HEK293 (cell line): ENCODE data around the gene LIME1.

Experiments used
- CTCF ChIA-PET: fragments of 350-600 bp; formaldehyde crosslinking; extraction: SDS; loops from one replicate; lab custom pipeline; 2021; ENCODE audit warnings: antibody characterized with exemption; lab: Yijun Ruan, JAX
- POLR2A ChIA-PET: fragments of 300-600 bp; formaldehyde crosslinking; extraction: SDS; loops from one replicate; lab custom pipeline; 2020; ENCODE audit warnings: antibody characterized with exemption, inconsistent platforms; lab: Yijun Ruan, JAX
- H3K27ac ChIP-seq: fragments of 200-500 bp; sonication (Bioruptor generic); 2 replicates; pipeline ENCODE4 v1.5.1; 2014; ENCODE audit warnings: low read depth, low read length, control low read depth, inconsistent platforms; ENCODE audit errors: extremely low read depth
- H3K36me3 ChIP-seq, 2 experiments: fragments of 200-500 bp in 1 of 2; sonication (Bioruptor generic) in 1 of 2; 1 replicate in 1 of 2; 2 replicates in 1 of 2; pipeline ENCODE4 v1.5.1; 2014 to 2017; ENCODE audit warnings: inconsistent platforms in 2 of 2, low read length in 2 of 2; ENCODE audit not compliant: control insufficient read depth in 2 of 2, insufficient read depth in 1 of 2
- H3K4me1 ChIP-seq: fragments of 200-500 bp; sonication (Bioruptor generic); 2 replicates; pipeline ENCODE4 v1.5.1; 2014; ENCODE audit warnings: mild to moderate bottlenecking, low read length, inconsistent platforms; ENCODE audit not compliant: control insufficient read depth, insufficient read depth
- H3K4me3 ChIP-seq: 2 replicates; pipeline ENCODE4 v1.5.1; 2011; ENCODE audit warnings: low read depth, mild to moderate bottlenecking, control low read depth, low read length, moderate library complexity
- H3K9me3 ChIP-seq: fragments of 200-500 bp; sonication (Bioruptor generic); 2 replicates; pipeline ENCODE4 v1.5.1; 2014; ENCODE audit warnings: low read depth, low read length, inconsistent platforms; ENCODE audit not compliant: control insufficient read depth, insufficient read depth
- BCL11B ChIP-seq: fragments of 450-650 bp; formaldehyde crosslinking; IDR thresholded peaks from 2 replicates; pipeline ENCODE4 v1.5.1; 2016; ENCODE audit warnings: low read depth, missing biosample characterization, missing genetic modification characterization
- EGR2 ChIP-seq: fragments of 450-650 bp; formaldehyde crosslinking; IDR thresholded peaks from 2 replicates; pipeline ENCODE4 v1.5.1; 2016; ENCODE audit warnings: low read depth, missing biosample characterization, missing genetic modification characterization
- KLF8 ChIP-seq: fragments of 450-650 bp; formaldehyde crosslinking; IDR thresholded peaks from 2 replicates; pipeline ENCODE4 v1.5.1; 2016; ENCODE audit warnings: missing biosample characterization, missing genetic modification characterization
- MEIS1 ChIP-seq: sonication (generic); formaldehyde crosslinking; IDR thresholded peaks from 2 replicates; pipeline ENCODE4 v1.8.1; 2022; ENCODE audit warnings: missing genetic modification reagents, mild to moderate bottlenecking, borderline replicate concordance
- ZNF311 ChIP-seq: fragments of 450-650 bp; formaldehyde crosslinking; IDR thresholded peaks from 2 replicates; pipeline ENCODE4 v1.5.1; 2017; ENCODE audit warnings: missing biosample characterization, missing genetic modification characterization, borderline replicate concordance
- ZNF324 ChIP-seq: fragments of 450-650 bp; formaldehyde crosslinking; IDR thresholded peaks from 2 replicates; pipeline ENCODE4 v1.5.1; 2016; ENCODE audit warnings: missing biosample characterization, missing genetic modification characterization
- ZNF366 ChIP-seq: fragments of 450-650 bp; formaldehyde crosslinking; conservative IDR thresholded peaks from 2 replicates; pipeline ENCODE4 v1.5.1; 2016; ENCODE audit warnings: missing biosample characterization, missing genetic modification characterization
- ZNF433 ChIP-seq: fragments of 450-650 bp; formaldehyde crosslinking; IDR thresholded peaks from 2 replicates; pipeline ENCODE4 v1.5.1; 2016; ENCODE audit warnings: missing biosample characterization, missing genetic modification characterization, low read depth
- ZNF514 ChIP-seq: fragments of 450-650 bp; formaldehyde crosslinking; IDR thresholded peaks from 2 replicates; pipeline ENCODE4 v1.5.1; 2016; ENCODE audit warnings: missing biosample characterization, missing genetic modification characterization
- ZNF585B ChIP-seq: fragments of 450-650 bp; formaldehyde crosslinking; IDR thresholded peaks from 2 replicates; pipeline ENCODE4 v1.5.1; 2016; ENCODE audit warnings: missing biosample characterization, missing genetic modification characterization
- ZNF701 ChIP-seq: fragments of 450-650 bp; formaldehyde crosslinking; IDR thresholded peaks from 2 replicates; pipeline ENCODE4 v1.5.1; 2016; ENCODE audit warnings: missing biosample characterization, missing genetic modification characterization
- ZNF777 ChIP-seq: fragments of 450-650 bp; formaldehyde crosslinking; IDR thresholded peaks from 2 replicates; pipeline ENCODE4 v1.5.1; 2017; ENCODE audit warnings: missing biosample characterization, missing genetic modification characterization, borderline replicate concordance
- ZNF785 ChIP-seq: fragments of 450-650 bp; formaldehyde crosslinking; IDR thresholded peaks from 2 replicates; pipeline ENCODE4 v1.5.1; 2016; ENCODE audit warnings: missing biosample characterization, missing genetic modification characterization
- ZNF792 ChIP-seq: fragments of 450-650 bp; formaldehyde crosslinking; IDR thresholded peaks from 2 replicates; pipeline ENCODE4 v1.5.1; 2016; ENCODE audit warnings: missing biosample characterization, missing genetic modification characterization
- ZXDB ChIP-seq: fragments of 450-650 bp; formaldehyde crosslinking; IDR thresholded peaks from 2 replicates; pipeline ENCODE4 v1.5.1; 2016; ENCODE audit warnings: missing biosample characterization, missing genetic modification characterization
- TF ChIP-seq, protein P1 (sequence below): fragments of 450-650 bp; formaldehyde crosslinking; IDR thresholded peaks from 2 replicates; pipeline ENCODE4 v1.5.1; 2016; ENCODE audit warnings: missing biosample characterization, missing genetic modification characterization
- TF ChIP-seq, protein P2 (sequence below): fragments of 450-650 bp; formaldehyde crosslinking; optimal IDR thresholded peaks from 2 replicates; pipeline ENCODE3; 2016; ENCODE audit warnings: missing biosample characterization, mild to moderate bottlenecking, missing genetic modification characterization
- TF ChIP-seq, protein P3 (sequence below): fragments of 450-650 bp; formaldehyde crosslinking; IDR thresholded peaks from 2 replicates; pipeline ENCODE4 v1.5.1; 2016; ENCODE audit warnings: missing biosample characterization, missing genetic modification characterization
- TF ChIP-seq, protein P4 (sequence below): fragments of 450-650 bp; formaldehyde crosslinking; IDR thresholded peaks from 2 replicates; pipeline ENCODE4 v1.5.1; 2016; ENCODE audit warnings: missing biosample characterization, missing genetic modification characterization, low read depth
- TF ChIP-seq, protein P5 (sequence below): fragments of 450-650 bp; formaldehyde crosslinking; IDR thresholded peaks from 2 replicates; pipeline ENCODE4 v1.5.1; 2016; ENCODE audit warnings: missing biosample characterization, missing genetic modification characterization
- TF ChIP-seq, protein P6 (sequence below): fragments of 450-650 bp; formaldehyde crosslinking; IDR thresholded peaks from 2 replicates; pipeline ENCODE4 v1.5.1; 2016; ENCODE audit warnings: missing biosample characterization, missing genetic modification characterization

LIME1 gene

DNA sequence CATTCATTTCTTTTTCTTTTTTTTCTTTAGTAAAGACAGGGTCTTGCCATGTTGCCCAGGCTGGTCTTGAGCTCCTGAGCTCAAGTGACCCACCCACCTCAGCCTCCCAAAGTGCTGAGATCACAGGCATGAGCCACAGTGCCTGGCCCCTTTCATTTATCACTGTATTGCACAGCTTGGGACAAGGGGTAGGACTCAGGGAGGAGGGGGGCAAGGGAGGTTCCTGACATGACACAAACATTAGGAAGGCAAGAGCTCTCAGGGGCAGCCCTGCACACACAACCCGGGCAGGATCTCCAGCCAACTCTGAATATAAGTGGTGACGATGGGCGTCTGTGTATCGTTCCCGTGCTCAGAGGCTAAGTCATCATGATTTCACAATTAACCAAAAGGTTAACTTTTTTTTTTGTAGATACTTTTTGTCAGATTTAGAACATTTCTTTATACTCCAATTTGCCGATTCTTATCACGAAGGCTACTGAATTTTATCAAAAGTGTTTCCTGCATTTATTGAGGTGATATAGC is 23.0 kb downstream of the LIME1 start (continued):
- TF ChIP-seq, protein P1, sequence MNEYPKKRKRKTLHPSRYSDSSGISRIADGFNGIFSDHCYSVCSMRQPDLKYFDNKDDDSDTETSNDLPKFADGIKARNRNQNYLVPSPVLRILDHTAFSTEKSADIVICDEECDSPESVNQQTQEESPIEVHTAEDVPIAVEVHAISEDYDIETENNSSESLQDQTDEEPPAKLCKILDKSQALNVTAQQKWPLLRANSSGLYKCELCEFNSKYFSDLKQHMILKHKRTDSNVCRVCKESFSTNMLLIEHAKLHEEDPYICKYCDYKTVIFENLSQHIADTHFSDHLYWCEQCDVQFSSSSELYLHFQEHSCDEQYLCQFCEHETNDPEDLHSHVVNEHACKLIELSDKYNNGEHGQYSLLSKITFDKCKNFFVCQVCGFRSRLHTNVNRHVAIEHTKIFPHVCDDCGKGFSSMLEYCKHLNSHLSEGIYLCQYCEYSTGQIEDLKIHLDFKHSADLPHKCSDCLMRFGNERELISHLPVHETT (tag by site-specific recombination) = no peak
- TF ChIP-seq, protein P2, sequence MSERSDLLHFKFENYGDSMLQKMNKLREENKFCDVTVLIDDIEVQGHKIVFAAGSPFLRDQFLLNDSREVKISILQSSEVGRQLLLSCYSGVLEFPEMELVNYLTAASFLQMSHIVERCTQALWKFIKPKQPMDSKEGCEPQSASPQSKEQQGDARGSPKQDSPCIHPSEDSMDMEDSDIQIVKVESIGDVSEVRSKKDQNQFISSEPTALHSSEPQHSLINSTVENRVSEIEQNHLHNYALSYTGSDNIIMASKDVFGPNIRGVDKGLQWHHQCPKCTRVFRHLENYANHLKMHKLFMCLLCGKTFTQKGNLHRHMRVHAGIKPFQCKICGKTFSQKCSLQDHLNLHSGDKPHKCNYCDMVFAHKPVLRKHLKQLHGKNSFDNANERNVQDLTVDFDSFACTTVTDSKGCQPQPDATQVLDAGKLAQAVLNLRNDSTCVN (tag by site-specific recombination) = no peak

DNA sequence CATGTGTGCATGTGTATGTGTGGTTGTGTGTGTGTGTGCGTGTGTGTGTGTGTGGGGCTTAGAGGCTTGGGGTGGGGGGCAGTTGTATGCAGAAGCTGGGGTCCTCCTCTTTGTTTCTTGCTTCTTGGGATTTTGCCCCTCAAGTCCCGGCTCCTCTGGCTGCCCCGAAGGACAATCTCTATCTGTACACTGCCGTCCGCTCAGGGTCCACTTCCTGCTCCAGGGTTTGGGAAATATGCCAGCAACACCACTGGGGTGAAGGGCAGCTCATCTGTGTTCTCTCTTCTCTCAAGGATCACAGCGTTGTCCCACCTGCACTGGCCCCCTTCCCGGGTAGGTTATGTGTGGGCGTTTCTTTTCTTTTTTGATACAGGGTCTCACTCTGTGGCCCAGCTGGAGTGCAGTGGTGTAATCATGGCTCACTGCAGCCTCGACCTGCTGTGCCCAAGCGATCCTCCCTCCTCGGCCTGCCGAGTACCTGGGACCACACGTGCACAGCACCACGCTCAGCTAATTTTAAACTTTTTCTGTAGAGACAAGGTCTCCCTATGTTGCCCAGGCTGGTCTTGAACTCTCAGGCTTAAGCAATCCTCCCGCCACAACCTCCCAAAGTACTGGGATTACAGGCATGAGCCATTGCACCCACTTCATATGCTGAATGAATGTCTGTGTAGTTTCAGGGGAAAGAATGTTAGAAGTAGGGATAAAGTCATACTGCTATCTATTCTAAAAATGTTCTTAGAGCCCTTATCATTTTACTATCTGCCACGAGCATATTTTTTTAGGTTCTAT is 28.8 kb downstream of the LIME1 start:
- peaks cover 0 to 5% of the 10 kb centered on the region in 2 experiments; a peak in 1 of 3 replicates for H3K36me3 ChIP-seq
- no peaks in the 10 kb centered on the region for H3K9me3 ChIP-seq
- H3K4me1 ChIP-seq = no peaks in the 10 kb centered on the region
- CTCF ChIA-PET = interaction anchor here (0.7 kb wide), 1 partner anchor 177 kb away, joined by 4 read pairs; no protein-coding TSS in a partner anchor
- no peak for TF ChIP-seq ZNF324 (tag by site-specific recombination)
- no peak for TF ChIP-seq EGR2 (tag by site-specific recombination)
- TF ChIP-seq, protein P3, sequence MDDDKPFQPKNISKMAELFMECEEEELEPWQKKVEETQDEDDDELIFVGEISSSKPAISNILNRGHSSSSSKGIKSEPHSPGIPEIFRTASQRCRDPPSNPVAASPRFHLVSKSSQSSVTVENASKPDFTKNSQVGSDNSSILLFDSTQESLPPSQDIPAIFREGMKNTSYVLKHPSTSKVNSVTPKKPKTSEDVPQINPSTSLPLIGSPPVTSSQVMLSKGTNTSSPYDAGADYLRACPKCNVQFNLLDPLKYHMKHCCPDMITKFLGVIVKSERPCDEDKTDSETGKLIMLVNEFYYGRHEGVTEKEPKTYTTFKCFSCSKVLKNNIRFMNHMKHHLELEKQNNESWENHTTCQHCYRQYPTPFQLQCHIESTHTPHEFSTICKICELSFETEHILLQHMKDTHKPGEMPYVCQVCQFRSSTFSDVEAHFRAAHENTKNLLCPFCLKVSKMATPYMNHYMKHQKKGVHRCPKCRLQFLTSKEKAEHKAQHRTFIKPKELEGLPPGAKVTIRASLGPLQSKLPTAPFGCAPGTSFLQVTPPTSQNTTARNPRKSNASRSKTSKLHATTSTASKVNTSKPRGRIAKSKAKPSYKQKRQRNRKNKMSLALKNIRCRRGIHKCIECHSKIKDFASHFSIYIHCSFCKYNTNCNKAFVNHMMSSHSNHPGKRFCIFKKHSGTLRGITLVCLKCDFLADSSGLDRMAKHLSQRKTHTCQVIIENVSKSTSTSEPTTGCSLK (tag by site-specific recombination) = no peak
- no peak for TF ChIP-seq ZNF785 (tag by site-specific recombination)
- no peak for TF ChIP-seq KLF8
- TF ChIP-seq ZNF777 (tag by site-specific recombination) = no peak
- TF ChIP-seq, protein P4, sequence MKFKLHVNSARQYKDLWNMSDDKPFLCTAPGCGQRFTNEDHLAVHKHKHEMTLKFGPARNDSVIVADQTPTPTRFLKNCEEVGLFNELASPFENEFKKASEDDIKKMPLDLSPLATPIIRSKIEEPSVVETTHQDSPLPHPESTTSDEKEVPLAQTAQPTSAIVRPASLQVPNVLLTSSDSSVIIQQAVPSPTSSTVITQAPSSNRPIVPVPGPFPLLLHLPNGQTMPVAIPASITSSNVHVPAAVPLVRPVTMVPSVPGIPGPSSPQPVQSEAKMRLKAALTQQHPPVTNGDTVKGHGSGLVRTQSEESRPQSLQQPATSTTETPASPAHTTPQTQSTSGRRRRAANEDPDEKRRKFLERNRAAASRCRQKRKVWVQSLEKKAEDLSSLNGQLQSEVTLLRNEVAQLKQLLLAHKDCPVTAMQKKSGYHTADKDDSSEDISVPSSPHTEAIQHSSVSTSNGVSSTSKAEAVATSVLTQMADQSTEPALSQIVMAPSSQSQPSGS = no peak
- no peak for TF ChIP-seq ZNF701
- TF ChIP-seq ZXDB = no peak
- TF ChIP-seq ZNF433 (tag by site-specific recombination) = no peak
- no peak for TF ChIP-seq ZNF792 (tag by site-specific recombination)
- no peak for TF ChIP-seq ZNF514 (tag by site-specific recombination)
- no peak for TF ChIP-seq BCL11B (tag by site-specific recombination)
- no peak for TF ChIP-seq ZNF366
- TF ChIP-seq, protein P5, sequence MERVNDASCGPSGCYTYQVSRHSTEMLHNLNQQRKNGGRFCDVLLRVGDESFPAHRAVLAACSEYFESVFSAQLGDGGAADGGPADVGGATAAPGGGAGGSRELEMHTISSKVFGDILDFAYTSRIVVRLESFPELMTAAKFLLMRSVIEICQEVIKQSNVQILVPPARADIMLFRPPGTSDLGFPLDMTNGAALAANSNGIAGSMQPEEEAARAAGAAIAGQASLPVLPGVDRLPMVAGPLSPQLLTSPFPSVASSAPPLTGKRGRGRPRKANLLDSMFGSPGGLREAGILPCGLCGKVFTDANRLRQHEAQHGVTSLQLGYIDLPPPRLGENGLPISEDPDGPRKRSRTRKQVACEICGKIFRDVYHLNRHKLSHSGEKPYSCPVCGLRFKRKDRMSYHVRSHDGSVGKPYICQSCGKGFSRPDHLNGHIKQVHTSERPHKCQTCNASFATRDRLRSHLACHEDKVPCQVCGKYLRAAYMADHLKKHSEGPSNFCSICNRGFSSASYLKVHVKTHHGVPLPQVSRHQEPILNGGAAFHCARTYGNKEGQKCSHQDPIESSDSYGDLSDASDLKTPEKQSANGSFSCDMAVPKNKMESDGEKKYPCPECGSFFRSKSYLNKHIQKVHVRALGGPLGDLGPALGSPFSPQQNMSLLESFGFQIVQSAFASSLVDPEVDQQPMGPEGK (tag by site-specific recombination) = no peak
- TF ChIP-seq, protein P6, sequence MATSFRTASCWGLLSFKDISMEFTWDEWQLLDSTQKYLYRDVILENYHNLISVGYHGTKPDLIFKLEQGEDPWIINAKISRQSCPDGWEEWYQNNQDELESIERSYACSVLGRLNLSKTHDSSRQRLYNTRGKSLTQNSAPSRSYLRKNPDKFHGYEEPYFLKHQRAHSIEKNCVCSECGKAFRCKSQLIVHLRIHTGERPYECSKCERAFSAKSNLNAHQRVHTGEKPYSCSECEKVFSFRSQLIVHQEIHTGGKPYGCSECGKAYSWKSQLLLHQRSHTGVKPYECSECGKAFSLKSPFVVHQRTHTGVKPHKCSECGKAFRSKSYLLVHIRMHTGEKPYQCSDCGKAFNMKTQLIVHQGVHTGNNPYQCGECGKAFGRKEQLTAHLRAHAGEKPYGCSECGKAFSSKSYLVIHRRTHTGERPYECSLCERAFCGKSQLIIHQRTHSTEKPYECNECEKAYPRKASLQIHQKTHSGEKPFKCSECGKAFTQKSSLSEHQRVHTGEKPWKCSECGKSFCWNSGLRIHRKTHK (tag by site-specific recombination) = no peak
- TF ChIP-seq MEIS1 (CRISPR knock-in tag) = no peak
- TF ChIP-seq ZNF311 = no peak
- no peak for TF ChIP-seq ZNF585B
- no peak overlapping the region for H3K4me3 ChIP-seq
- POLR2A ChIA-PET = no interaction called here
- no peak overlapping the region for H3K27ac ChIP-seq
